ENCODE data around the gene ATP6V1C2. TPM values are rescaled to one million over a fixed set of nuclear protein-coding genes. Genes with fewer than 3 reads are reported as not detected.

ATP6V1C2 gene
- total RNA-seq, 1 donor from 2014 or later, result not detected

GRCh38 chr2:10752236-10752635, 30.8 kb downstream of the ATP6V1C2 start:
- H3K36me3 Mint-ChIP-seq (ENCODE audit: low read depth), result no peaks in the 10 kb centered on the region
- H3K27ac Mint-ChIP-seq, result no peak overlapping the region
- intact Hi-C loops (cut with micrococcal nuclease), result no loop called here
- no peak for DNase-seq
- H3K27me3 Mint-ChIP-seq, result peaks cover 7% of the 10 kb centered on the region
- peaks cover 2% of the 10 kb centered on the region for H3K4me1 Mint-ChIP-seq
- no peaks in the 10 kb centered on the region for H3K9me3 Mint-ChIP-seq
- H3K4me3 Mint-ChIP-seq, result no peak overlapping the region

DNA sequence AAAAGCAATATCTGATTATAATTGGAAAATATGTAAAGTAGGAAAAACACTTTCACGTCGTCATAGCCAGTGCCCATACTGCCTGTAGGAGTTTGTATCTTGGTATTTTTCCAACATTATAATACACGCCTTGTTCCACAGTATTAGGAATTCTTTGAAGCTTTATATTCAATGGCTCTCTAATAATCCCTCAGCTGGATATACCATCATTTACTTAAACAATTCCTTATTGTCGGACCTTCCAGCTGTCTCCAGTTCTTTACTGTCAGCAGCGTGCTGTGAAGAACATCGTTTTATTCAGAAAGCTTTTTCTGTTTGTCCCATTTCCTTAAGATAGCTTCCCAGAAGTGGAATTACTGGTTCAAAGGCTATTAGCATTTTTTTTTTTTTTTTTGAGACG, 31.7 kb downstream of the ATP6V1C2 start:
- H3K36me3 Mint-ChIP-seq (ENCODE audit: low read depth), result no peaks in the 10 kb centered on the region
- H3K4me1 Mint-ChIP-seq, result no peaks in the 10 kb centered on the region
- no peaks in the 10 kb centered on the region for H3K9me3 Mint-ChIP-seq
- no peak for DNase-seq
- H3K4me3 Mint-ChIP-seq, result no peak overlapping the region
- intact Hi-C loops (cut with micrococcal nuclease), result no loop called here
- no peak overlapping the region for H3K27ac Mint-ChIP-seq
- H3K27me3 Mint-ChIP-seq, result peaks cover 7% of the 10 kb centered on the region

DNA sequence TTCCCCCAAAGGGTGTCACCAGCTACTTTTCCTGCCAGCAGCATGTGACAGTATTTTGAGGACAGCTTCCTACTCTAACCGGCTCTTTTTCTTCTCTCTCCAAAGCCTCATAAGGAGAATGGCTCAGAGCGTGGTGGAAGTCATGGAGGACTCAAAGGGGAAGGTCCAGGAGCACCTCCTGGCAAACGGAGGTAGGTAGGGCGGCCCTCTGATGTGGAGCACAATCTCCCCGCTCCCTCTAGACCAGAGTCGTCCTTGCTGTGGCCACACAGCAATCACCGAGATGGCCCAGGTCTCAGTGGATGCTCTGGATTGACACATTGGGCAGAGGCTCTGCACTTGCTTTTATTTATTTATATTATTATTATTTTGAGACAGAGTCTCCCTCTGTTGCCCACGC, 32.4 kb downstream of the ATP6V1C2 start:
- Mint-ChIP-seq H3K27ac (no peak overlapping the region), H3K4me3 (no peak overlapping the region), H3K36me3 (ENCODE audit: low read depth) (no peaks in the 10 kb centered on the region), H3K27me3 (peaks cover 7% of the 10 kb centered on the region), H3K4me1 (no peaks in the 10 kb centered on the region), H3K9me3 (no peaks in the 10 kb centered on the region)
- DNase-seq, result no peak
- intact Hi-C loops (cut with micrococcal nuclease), result no loop called here

DNA sequence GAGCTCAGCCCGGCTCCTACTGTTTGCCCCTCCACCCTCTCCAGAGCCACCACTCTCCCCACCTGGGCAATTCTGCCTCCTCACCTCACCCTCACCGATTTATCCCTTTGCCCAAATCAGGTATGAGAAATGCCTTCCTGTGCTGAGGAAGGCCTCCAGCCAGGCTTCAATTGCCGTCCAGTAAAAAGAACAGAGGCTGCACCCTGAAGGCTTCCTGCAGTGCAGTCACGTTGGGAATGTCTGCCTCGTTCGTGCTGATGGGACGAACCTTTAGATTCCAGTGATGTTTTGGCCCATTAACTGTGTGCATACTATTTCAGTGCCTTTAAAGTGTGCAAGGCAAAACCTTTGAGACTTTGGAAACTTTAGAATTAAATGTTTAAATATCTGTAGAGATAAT, 34.2 kb downstream of the ATP6V1C2 start:
- no peak for DNase-seq
- Mint-ChIP-seq H3K9me3 (no peaks in the 10 kb centered on the region), H3K4me3 (no peak overlapping the region), H3K27me3 (peaks cover 1% of the 10 kb centered on the region), H3K4me1 (no peaks in the 10 kb centered on the region), H3K27ac (no peak overlapping the region), H3K36me3 (ENCODE audit: low read depth) (no peaks in the 10 kb centered on the region)
- intact Hi-C loops (cut with micrococcal nuclease), result no loop called here

DNA sequence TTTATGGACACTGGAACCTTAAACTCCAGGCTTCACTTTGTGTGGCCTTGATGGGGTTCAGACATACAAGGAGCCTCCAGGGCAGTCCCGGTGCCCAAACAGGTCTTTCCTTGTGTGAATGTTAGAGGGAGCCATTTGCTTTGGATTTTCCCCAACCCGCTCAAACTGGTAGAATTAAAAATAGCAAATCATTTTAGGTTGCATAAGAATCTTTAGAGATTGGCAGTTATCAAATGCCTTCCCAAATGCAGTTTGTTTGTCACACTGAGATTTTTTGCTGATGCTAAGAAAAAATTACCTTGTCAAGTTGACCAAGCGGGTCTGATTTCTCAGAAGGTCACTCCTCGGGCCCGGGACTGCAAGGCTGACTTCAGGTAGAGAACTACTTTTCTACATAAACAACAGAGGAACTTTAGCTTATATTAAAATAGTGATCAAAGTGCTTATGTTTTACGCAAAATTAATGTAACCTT, 36.4 kb downstream of the ATP6V1C2 start:
- DNase-seq, result no peak
- intact Hi-C loops (cut with micrococcal nuclease), result no loop called here
- peaks cover 1% of the 10 kb centered on the region for H3K27me3 Mint-ChIP-seq
- no peak overlapping the region for H3K4me3 Mint-ChIP-seq
- H3K27ac Mint-ChIP-seq, result no peak overlapping the region
- H3K4me1 Mint-ChIP-seq, result no peaks in the 10 kb centered on the region
- H3K36me3 Mint-ChIP-seq (ENCODE audit: low read depth), result no peaks in the 10 kb centered on the region
- H3K9me3 Mint-ChIP-seq, result no peaks in the 10 kb centered on the region

DNA sequence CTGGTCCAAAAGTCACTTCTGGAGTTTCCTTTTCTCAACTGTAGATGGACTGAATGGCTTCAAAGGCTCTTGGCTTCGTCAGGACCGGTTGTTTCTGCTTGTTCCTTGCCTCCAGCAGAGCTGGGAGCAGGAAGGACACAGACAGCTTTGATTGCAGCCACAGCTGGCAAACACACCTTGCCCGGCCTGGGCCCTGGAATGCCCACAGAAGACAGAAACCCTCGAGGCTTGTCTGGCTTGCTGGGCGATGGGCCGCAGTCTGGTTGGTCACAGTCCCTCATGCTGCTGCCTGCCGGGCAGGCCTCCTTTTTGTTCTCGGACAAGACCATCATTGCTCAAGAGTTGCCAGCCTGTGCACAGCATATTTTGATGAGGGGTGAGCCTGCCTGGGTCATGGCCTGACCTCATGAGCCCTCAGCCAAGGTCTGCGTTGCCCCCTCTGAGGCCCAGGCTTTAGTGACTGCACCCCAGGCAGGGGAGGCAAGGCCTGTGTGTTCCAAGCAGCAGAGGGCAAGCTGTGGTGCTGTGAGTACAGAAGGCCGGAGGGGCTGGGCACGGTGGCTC, 37.8 kb downstream of the ATP6V1C2 start:
- H3K4me1 Mint-ChIP-seq, result no peaks in the 10 kb centered on the region
- no peak for DNase-seq
- no peak overlapping the region for H3K27ac Mint-ChIP-seq
- intact Hi-C loops (cut with micrococcal nuclease), result no loop called here
- H3K9me3 Mint-ChIP-seq, result no peaks in the 10 kb centered on the region
- peaks cover 4% of the 10 kb centered on the region for H3K27me3 Mint-ChIP-seq
- no peaks in the 10 kb centered on the region for H3K36me3 Mint-ChIP-seq (ENCODE audit: low read depth)
- no peak overlapping the region for H3K4me3 Mint-ChIP-seq

DNA sequence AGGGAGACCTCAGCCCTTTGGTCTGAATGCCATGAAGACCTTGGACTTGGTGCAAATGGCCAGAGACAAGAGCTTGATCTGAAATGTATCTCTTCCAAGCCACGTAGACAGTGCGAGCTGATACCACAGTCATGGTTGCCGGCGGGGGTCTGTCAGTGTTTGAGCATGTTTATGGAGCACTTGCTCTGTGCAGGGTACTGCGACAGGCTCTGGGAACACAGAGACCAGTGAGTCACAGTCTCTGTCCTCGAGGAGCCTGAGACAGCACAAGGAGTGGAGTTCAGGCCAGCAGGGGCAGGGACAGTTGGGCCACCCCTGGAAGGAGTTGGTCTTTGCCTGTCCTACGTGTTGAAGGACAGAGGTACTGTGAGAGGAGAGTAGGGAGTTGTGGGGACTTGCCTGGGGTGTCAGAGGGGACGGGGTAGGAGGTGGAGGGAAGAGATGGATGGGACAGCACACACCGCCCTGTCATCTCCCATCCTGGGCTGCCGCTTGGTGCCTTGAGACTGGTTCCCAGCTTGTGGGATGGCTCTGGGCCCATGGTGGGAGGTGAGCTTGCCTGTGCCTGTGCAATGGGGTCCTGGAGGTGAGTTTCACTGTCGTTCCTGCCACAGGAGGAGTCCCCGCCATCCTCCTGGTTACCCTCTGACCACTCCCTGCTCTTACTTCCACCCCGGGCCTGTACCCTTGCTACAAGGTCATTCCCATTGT, 39.5 kb downstream of the ATP6V1C2 start:
- intact Hi-C loops (cut with micrococcal nuclease), result no loop called here
- Mint-ChIP-seq H3K4me3 (no peak overlapping the region), H3K27ac (no peak overlapping the region), H3K4me1 (no peaks in the 10 kb centered on the region), H3K27me3 (peaks cover 4% of the 10 kb centered on the region), H3K9me3 (no peaks in the 10 kb centered on the region), H3K36me3 (ENCODE audit: low read depth) (no peaks in the 10 kb centered on the region)
- no peak for DNase-seq

DNA sequence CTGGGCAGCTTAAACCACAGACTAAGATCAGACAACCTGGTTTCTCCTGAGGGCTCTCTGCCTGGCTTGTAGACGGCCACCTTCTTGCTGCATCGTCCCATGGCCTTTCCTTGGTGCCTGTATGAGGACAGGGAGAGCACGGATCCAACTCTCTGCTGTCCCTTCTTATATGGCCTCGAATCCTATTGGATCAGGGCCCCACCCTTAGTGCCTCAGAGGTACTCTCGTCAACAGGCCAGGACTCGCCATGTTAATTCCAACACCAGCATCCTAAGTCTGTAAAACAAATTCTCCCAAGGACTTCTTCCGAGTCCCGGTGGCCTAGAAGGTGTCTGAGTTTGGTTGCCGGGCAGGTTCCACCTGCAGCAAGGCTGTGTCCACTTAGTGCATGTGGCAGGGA, 40.2 kb downstream of the ATP6V1C2 start:
- no peak for DNase-seq
- Mint-ChIP-seq H3K27ac (no peak overlapping the region), H3K27me3 (peaks cover 4% of the 10 kb centered on the region), H3K9me3 (no peaks in the 10 kb centered on the region), H3K4me1 (no peaks in the 10 kb centered on the region), H3K4me3 (no peak overlapping the region), H3K36me3 (ENCODE audit: low read depth) (no peaks in the 10 kb centered on the region)
- intact Hi-C loops (cut with micrococcal nuclease), result no loop called here

GRCh38 chr2:10762651-10763460, 41.4 kb downstream of the ATP6V1C2 start:
- H3K4me3 Mint-ChIP-seq, result no peak overlapping the region
- H3K36me3 Mint-ChIP-seq (ENCODE audit: low read depth), result no peaks in the 10 kb centered on the region
- intact Hi-C loops (cut with micrococcal nuclease), result no loop called here
- DNase-seq, result no peak
- H3K27me3 Mint-ChIP-seq, result peaks cover 4% of the 10 kb centered on the region
- H3K9me3 Mint-ChIP-seq, result no peaks in the 10 kb centered on the region
- H3K4me1 Mint-ChIP-seq, result no peaks in the 10 kb centered on the region
- H3K27ac Mint-ChIP-seq, result no peak overlapping the region

DNA sequence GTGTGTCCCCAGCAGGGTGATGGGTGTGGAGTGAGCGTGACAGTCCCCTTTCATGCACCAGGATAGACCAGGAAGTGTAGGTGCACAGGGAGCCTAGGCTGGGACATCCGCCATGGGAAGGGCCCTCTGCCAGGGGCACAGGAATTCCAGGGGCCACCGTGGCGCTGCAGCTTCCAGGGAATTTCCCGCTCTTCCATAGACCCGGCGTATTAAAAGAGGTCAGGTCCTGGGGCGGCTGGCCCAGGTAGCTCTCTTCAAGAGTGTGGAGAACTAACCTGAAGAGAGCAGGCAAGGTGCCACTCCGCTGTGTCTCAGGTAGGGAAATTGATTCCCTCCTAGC, 42.0 kb downstream of the ATP6V1C2 start:
- DNase-seq, result no peak
- Mint-ChIP-seq H3K27me3 (peaks cover 4% of the 10 kb centered on the region), H3K4me1 (no peaks in the 10 kb centered on the region), H3K27ac (no peak overlapping the region), H3K4me3 (no peak overlapping the region), H3K9me3 (no peaks in the 10 kb centered on the region), H3K36me3 (ENCODE audit: low read depth) (no peaks in the 10 kb centered on the region)
- intact Hi-C loops (cut with micrococcal nuclease), result no loop called here

DNA sequence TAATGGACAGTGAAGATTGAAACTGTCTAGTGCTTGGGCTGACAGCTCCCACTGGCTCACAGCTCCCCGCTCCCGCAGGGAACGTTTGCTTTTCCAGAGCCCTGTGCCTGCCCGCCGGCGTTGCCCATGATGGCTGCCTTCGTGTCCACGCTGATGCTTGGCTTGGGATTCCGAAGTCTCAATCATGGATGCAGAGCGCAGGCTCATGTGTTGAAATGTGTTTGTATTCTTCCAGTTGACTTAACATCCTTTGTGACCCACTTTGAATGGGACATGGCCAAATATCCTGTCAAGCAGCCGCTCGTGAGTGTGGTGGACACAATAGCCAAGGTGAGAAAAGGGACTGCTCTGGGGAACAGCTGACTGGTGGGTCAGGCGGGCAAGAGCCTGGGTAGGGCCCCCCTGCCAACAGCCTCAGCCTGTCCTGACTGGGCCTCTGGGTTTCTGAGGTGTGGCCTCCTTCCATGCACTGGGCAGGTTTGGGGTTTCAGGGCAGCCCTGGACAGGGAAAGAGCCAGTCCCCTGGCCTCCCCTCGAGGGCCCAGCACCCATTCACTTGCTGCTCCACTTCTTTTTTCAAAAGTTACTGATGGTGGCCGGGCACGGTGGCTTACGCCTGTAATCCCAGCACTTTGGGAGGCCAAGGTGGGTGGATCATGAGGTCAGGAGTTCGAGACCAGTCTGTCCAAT, 42.8 kb downstream of the ATP6V1C2 start:
- peaks cover 4% of the 10 kb centered on the region for H3K27me3 Mint-ChIP-seq
- no peak overlapping the region for H3K4me3 Mint-ChIP-seq
- DNase-seq, result no peak
- intact Hi-C loops (cut with micrococcal nuclease), result no loop called here
- no peaks in the 10 kb centered on the region for H3K9me3 Mint-ChIP-seq
- H3K27ac Mint-ChIP-seq, result no peak overlapping the region
- no peaks in the 10 kb centered on the region for H3K36me3 Mint-ChIP-seq (ENCODE audit: low read depth)
- no peaks in the 10 kb centered on the region for H3K4me1 Mint-ChIP-seq

GRCh38 chr2:10764896-10765295, 43.5 kb downstream of the ATP6V1C2 start:
- Mint-ChIP-seq H3K27ac (no peak overlapping the region), H3K27me3 (peaks cover 4% of the 10 kb centered on the region), H3K36me3 (ENCODE audit: low read depth) (no peaks in the 10 kb centered on the region), H3K4me1 (no peaks in the 10 kb centered on the region), H3K9me3 (no peaks in the 10 kb centered on the region), H3K4me3 (no peak overlapping the region)
- intact Hi-C loops (cut with micrococcal nuclease), result no loop called here
- DNase-seq, result no peak

DNA sequence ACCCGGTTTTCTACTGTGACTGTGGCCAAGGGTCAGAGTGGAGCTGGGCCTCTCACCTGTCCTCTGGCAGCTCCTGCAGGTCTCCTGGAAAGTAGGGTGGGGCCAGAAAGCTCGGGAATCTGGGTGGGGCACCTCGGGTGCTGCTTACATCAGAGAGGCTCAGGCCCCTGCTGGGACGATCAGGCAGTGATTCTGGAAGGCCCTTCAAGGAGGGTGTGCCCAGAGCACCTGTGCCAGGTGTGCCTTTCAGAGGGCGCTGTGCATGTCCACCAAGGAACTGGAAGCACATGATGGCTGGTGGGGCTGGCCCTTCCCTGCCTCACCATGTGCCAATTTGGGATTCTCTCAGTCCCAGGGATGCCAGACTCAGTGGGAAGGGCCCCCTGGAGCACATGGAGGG, 44.0 kb downstream of the ATP6V1C2 start:
- H3K4me1 Mint-ChIP-seq, result no peaks in the 10 kb centered on the region
- no peak for DNase-seq
- intact Hi-C loops (cut with micrococcal nuclease), result no loop called here
- peaks cover 4% of the 10 kb centered on the region for H3K27me3 Mint-ChIP-seq
- H3K4me3 Mint-ChIP-seq, result no peak overlapping the region
- no peaks in the 10 kb centered on the region for H3K36me3 Mint-ChIP-seq (ENCODE audit: low read depth)
- no peaks in the 10 kb centered on the region for H3K9me3 Mint-ChIP-seq
- no peak overlapping the region for H3K27ac Mint-ChIP-seq

- DNase-seq, result no peak
- no peaks in the 10 kb centered on the region for H3K36me3 Mint-ChIP-seq (ENCODE audit: low read depth)
- H3K4me3 Mint-ChIP-seq, result no peak overlapping the region
- intact Hi-C loops (cut with micrococcal nuclease), result no loop called here
- no peaks in the 10 kb centered on the region for H3K4me1 Mint-ChIP-seq
- H3K27me3 Mint-ChIP-seq, result peaks cover 4% of the 10 kb centered on the region
- no peaks in the 10 kb centered on the region for H3K9me3 Mint-ChIP-seq
- H3K27ac Mint-ChIP-seq, result no peak overlapping the region
Measured at GRCh38 chr2:10765914-10766313, 44.5 kb downstream of the ATP6V1C2 start.
